ENCODE measurements around the gene WSCD1. TPM values are rescaled to one million over a fixed set of nuclear protein-coding genes. Genes with fewer than 3 reads are reported as not detected.

The WSCD1 gene
- total RNA-seq, 4 donors from 2014 or later = 2.1 to 9.5 (median 7.0) TPM

GRCh38 chr17:6056104-6056503 is 14.1 kb upstream of the WSCD1 start:
- WGBS, 2 donors = 94% methylated on average over 2 of the region's 2 CpGs
- H3K4me1 ChIP-seq = no peaks in the 10 kb centered on the region
- H3K27ac ChIP-seq = no peak overlapping the region
- intact Hi-C loops (cut with DNase I) = no loop called here
- H3K36me3 ChIP-seq = no peaks in the 10 kb centered on the region
- H3K4me3 ChIP-seq (replicated peaks in 1 of 3) = no peak overlapping the region
- no peaks in the 10 kb centered on the region for H3K27me3 ChIP-seq
- DNase-seq = no peak
- TF ChIP-seq POLR2A (IDR thresholded peaks at IDR 0.05) = no peak
- TF ChIP-seq CTCF (IDR thresholded peaks at IDR 0.05) = no peak
- no peaks in the 10 kb centered on the region for H3K9me3 ChIP-seq

- no peaks in the 10 kb centered on the region for H3K36me3 ChIP-seq
- no peaks in the 10 kb centered on the region for H3K27me3 ChIP-seq
- H3K4me1 ChIP-seq = no peaks in the 10 kb centered on the region
- DNase-seq = no peak
- no peaks in the 10 kb centered on the region for H3K9me3 ChIP-seq
- H3K4me3 ChIP-seq (replicated peaks in 1 of 3) = no peak overlapping the region
- no peak for TF ChIP-seq POLR2A (IDR thresholded peaks at IDR 0.05)
- no peak for TF ChIP-seq CTCF (IDR thresholded peaks at IDR 0.05)
- 79 to 90% methylated on average over 6 to 8 of the region's 8 CpGs for WGBS, 2 donors
- no peak overlapping the region for H3K27ac ChIP-seq
- intact Hi-C loops (cut with DNase I) = no loop called here
These were observed 12.6 kb upstream of the WSCD1 start for GRCh38 chr17:6057562-6057961.

GRCh38 chr17:6059406-6059805 is 10.8 kb upstream of the WSCD1 start:
- no peak for DNase-seq
- Histone ChIP-seq H3K27ac (no peak overlapping the region), H3K4me3 (replicated peaks in 1 of 3) (no peak overlapping the region), H3K9me3 (no peaks in the 10 kb centered on the region), H3K4me1 (no peaks in the 10 kb centered on the region), H3K36me3 (no peaks in the 10 kb centered on the region), H3K27me3 (no peaks in the 10 kb centered on the region)
- 75 to 86% methylated on average over 7 to 8 of the region's 8 CpGs for WGBS, 2 donors
- TF ChIP-seq POLR2A (IDR thresholded peaks at IDR 0.05) (no peak), CTCF (IDR thresholded peaks at IDR 0.05) (no peak)
- intact Hi-C loops (cut with DNase I) = no loop called here

GRCh38 chr17:6061290-6061689 is 8.9 kb upstream of the WSCD1 start:
- TF ChIP-seq POLR2A (IDR thresholded peaks at IDR 0.05) (no peak), CTCF (IDR thresholded peaks at IDR 0.05) (no peak)
- no peak overlapping the region for H3K4me3 ChIP-seq (replicated peaks in 1 of 3)
- intact Hi-C loops (cut with DNase I) = no loop called here
- H3K9me3 ChIP-seq = no peaks in the 10 kb centered on the region
- DNase-seq = no peak
- WGBS, 2 donors = 52 to 73% methylated on average over 4 to 5 of the region's 5 CpGs
- H3K27me3 ChIP-seq = no peaks in the 10 kb centered on the region
- no peaks in the 10 kb centered on the region for H3K36me3 ChIP-seq
- H3K4me1 ChIP-seq = no peaks in the 10 kb centered on the region
- H3K27ac ChIP-seq = no peak overlapping the region

GRCh38 chr17:6064868-6065267 is 5.3 kb upstream of the WSCD1 start:
- intact Hi-C loops (cut with DNase I) = no loop called here
- no peaks in the 10 kb centered on the region for H3K36me3 ChIP-seq

More at GRCh38 chr17:6064868-6065267, 5.3 kb upstream of the WSCD1 start:
- Histone ChIP-seq H3K4me1 (peaks cover 3 to 6% of the 10 kb centered on the region in 2 donors), H3K9me3 (no peaks in the 10 kb centered on the region), H3K27me3 (no peaks in the 10 kb centered on the region), H3K4me3 (replicated peaks in 1 of 3) (no peak overlapping the region), H3K27ac (no peak overlapping the region)
- TF ChIP-seq POLR2A (IDR thresholded peaks at IDR 0.05) (no peak), CTCF (IDR thresholded peaks at IDR 0.05) (no peak)
- no peak for DNase-seq
- WGBS, 2 donors = 50 to 53% methylated on average over 6 of the region's 6 CpGs
